Hepatocyte (in vitro differentiated cells): ENCODE results near the gene BBLN. TPM values are rescaled to one million over a fixed set of nuclear protein-coding genes. Genes with fewer than 3 reads are reported as not detected.

Experiments
- DNase-seq: peaks from one replicate; pipeline ENCODE4 v3.0.0-alpha.2; 2016; ENCODE audit warnings: low spot score
- H2AFZ ChIP-seq: fragments of 200-600 bp; sonication (generic); 2 replicates; pipeline ENCODE4 v1.6.0; 2016; ENCODE audit warnings: antibody characterized with exemption, mild to moderate bottlenecking
- H3K27ac ChIP-seq: fragments of 200-600 bp; sonication (generic); 2 replicates; pipeline ENCODE4 v1.5.1; 2016; ENCODE audit warnings: mild to moderate bottlenecking
- H3K27me3 ChIP-seq: fragments of 200-600 bp; sonication (generic); 2 replicates; pipeline ENCODE4 v1.6.1; 2016
- H3K36me3 ChIP-seq: fragments of 200-600 bp; sonication (generic); replicated peaks from 2 replicates; pipeline ENCODE4 v1.5.1; 2016; ENCODE audit warnings: low read depth; ENCODE audit not compliant: insufficient read depth
- H3K4me1 ChIP-seq: fragments of 200-600 bp; sonication (generic); 2 replicates; pipeline ENCODE4 v1.5.1; 2016; ENCODE audit warnings: mild to moderate bottlenecking, moderate library complexity; ENCODE audit not compliant: insufficient read depth
- H3K4me2 ChIP-seq: fragments of 200-600 bp; sonication (generic); 2 replicates; pipeline ENCODE4 v1.6.0; 2016
- H3K4me3 ChIP-seq: fragments of 200-600 bp; sonication (generic); 2 replicates; pipeline ENCODE4 v1.5.1; 2016; ENCODE audit warnings: mild to moderate bottlenecking
- H3K79me2 ChIP-seq: fragments of 200-600 bp; sonication (generic); 2 replicates; pipeline ENCODE4 v1.6.0; 2017; ENCODE audit warnings: mild to moderate bottlenecking
- H3K9me2 ChIP-seq: fragments of 200-600 bp; sonication (generic); replicated peaks from 2 replicates; pipeline ENCODE4 v1.6.0; 2017; ENCODE audit warnings: mild to moderate bottlenecking; ENCODE audit not compliant: insufficient read depth
- H3K9me3 ChIP-seq: fragments of 200-600 bp; sonication (generic); 2 replicates; pipeline ENCODE4 v1.5.1; 2016; ENCODE audit warnings: low read depth, mild to moderate bottlenecking
- H4K20me1 ChIP-seq: fragments of 200-600 bp; sonication (generic); 2 replicates; pipeline ENCODE4 v1.6.0; 2016; ENCODE audit warnings: mild to moderate bottlenecking; ENCODE audit not compliant: insufficient read depth, poor library complexity, severe bottlenecking
- EZH2 ChIP-seq: fragments of 200-600 bp; sonication (generic); IDR thresholded peaks from 2 replicates; pipeline ENCODE4 v1.6.1; 2016; ENCODE audit warnings: antibody characterized with exemption, mild to moderate bottlenecking, borderline replicate concordance
- EZH2phosphoT487 ChIP-seq: fragments of 200-600 bp; sonication (generic); IDR thresholded peaks from one replicate; pipeline ENCODE4 v1.6.1; 2018; ENCODE audit warnings: antibody characterized with exemption, mild to moderate bottlenecking, low read depth, moderate library complexity; ENCODE audit not compliant: unreplicated experiment, severe bottlenecking
- WGBS: methylation state at CpG from one replicate; pipeline ENCODE4 v1.1.6; 2016; ENCODE audit warnings: low lambda C conversion rate; ENCODE audit errors: missing lambda C conversion rate; 5-methylcytosine and 5-hydroxymethylcytosine counted together
- polyA plus RNA-seq: library from polyadenylated mRNA; unstranded; fragments of >200 nt; fragmentation: Nextera tagmentation; extraction: Ambion mirVana; gene quantifications from 2 replicates; pipeline ENCODE4 v1.2.1, GENCODE V29; 2016
- total RNA-seq: library from RNA; depleted of rRNA; stranded (reverse); fragments of >200 nt; gene quantifications from 2 replicates; pipeline ENCODE4 v1.2.3, GENCODE V29; 2014
- TF ChIP-seq, protein P1 (sequence below): fragments of 200-600 bp; sonication (generic); IDR thresholded peaks from 2 replicates; pipeline ENCODE4 v1.5.1; 2016; ENCODE audit warnings: antibody characterized with exemption, mild to moderate bottlenecking; ENCODE audit not compliant: poor library complexity

The BBLN gene
- total and polyA plus RNA-seq, 2 experiments from 2014 or later = 92.6 to 102 TPM

GRCh38 chr9:128188209-128188608 is 28.1 kb downstream of the BBLN start:
- 90% methylated on average over 1 of the region's 1 CpG for WGBS
- no peak for TF ChIP-seq EZH2
- TF ChIP-seq, protein P1, sequence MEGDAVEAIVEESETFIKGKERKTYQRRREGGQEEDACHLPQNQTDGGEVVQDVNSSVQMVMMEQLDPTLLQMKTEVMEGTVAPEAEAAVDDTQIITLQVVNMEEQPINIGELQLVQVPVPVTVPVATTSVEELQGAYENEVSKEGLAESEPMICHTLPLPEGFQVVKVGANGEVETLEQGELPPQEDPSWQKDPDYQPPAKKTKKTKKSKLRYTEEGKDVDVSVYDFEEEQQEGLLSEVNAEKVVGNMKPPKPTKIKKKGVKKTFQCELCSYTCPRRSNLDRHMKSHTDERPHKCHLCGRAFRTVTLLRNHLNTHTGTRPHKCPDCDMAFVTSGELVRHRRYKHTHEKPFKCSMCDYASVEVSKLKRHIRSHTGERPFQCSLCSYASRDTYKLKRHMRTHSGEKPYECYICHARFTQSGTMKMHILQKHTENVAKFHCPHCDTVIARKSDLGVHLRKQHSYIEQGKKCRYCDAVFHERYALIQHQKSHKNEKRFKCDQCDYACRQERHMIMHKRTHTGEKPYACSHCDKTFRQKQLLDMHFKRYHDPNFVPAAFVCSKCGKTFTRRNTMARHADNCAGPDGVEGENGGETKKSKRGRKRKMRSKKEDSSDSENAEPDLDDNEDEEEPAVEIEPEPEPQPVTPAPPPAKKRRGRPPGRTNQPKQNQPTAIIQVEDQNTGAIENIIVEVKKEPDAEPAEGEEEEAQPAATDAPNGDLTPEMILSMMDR = no peak
- Histone ChIP-seq H3K36me3 (no peaks in the 10 kb centered on the region), H3K9me3 (no peaks in the 10 kb centered on the region), H3K4me1 (peaks cover 9% of the 10 kb centered on the region), H3K9me2 (no peaks in the 10 kb centered on the region), H3K4me3 (no peak overlapping the region), H3K79me2 (peaks cover 39% of the 10 kb centered on the region), H4K20me1 (no peaks in the 10 kb centered on the region), H3K4me2 (no peak overlapping the region), H2AFZ (no peak overlapping the region), H3K27ac (no peak overlapping the region), H3K27me3 (no peaks in the 10 kb centered on the region)
- no peak for DNase-seq

GRCh38 chr9:128190013-128190412 is 29.9 kb downstream of the BBLN start:
- no peaks in the 10 kb centered on the region for H4K20me1 ChIP-seq
- no peak overlapping the region for H2AFZ ChIP-seq
- H3K36me3 ChIP-seq = no peaks in the 10 kb centered on the region
- H3K79me2 ChIP-seq = peaks cover 39% of the 10 kb centered on the region
- peaks cover 9% of the 10 kb centered on the region for H3K4me1 ChIP-seq
- H3K4me3 ChIP-seq = no peak overlapping the region
- 76% methylated on average over 2 of the region's 2 CpGs for WGBS
- no peaks in the 10 kb centered on the region for H3K9me3 ChIP-seq
- H3K27me3 ChIP-seq = no peaks in the 10 kb centered on the region
- TF ChIP-seq, protein P1 = no peak
- TF ChIP-seq EZH2 (no peak), EZH2phosphoT487 (no peak)
- H3K4me2 ChIP-seq = peak overlapping the region; percentile 94
- no peak for DNase-seq
- no peak overlapping the region for H3K27ac ChIP-seq
- H3K9me2 ChIP-seq = no peaks in the 10 kb centered on the region

GRCh38 chr9:128190516-128191405 is 30.7 kb downstream of the BBLN start:
- TF ChIP-seq, protein P1 = no peak
- no peak for TF ChIP-seq EZH2
- no peak for TF ChIP-seq EZH2phosphoT487
- no peaks in the 10 kb centered on the region for H3K36me3 ChIP-seq
- 34% methylated on average over 22 of the region's 32 CpGs for WGBS
- no peaks in the 10 kb centered on the region for H3K9me3 ChIP-seq
- H4K20me1 ChIP-seq = no peaks in the 10 kb centered on the region
- H3K79me2 ChIP-seq = peaks cover 39% of the 10 kb centered on the region
- peaks cover 9% of the 10 kb centered on the region for H3K4me1 ChIP-seq
- H3K4me3 ChIP-seq = peak overlapping the region; percentile 73
- H3K27ac ChIP-seq = peak overlapping the region; percentile 81
- no peaks in the 10 kb centered on the region for H3K9me2 ChIP-seq
- no peaks in the 10 kb centered on the region for H3K27me3 ChIP-seq
- peak overlapping the region; percentile 94 for H3K4me2 ChIP-seq
- H2AFZ ChIP-seq = peak overlapping the region; percentile 99
- DNase-seq = no peak
